Chondrocyte (in vitro differentiated cells): Measurements from ENCODE around the gene WFS1. TPM values are rescaled to one million over a fixed set of nuclear protein-coding genes. Genes with fewer than 3 reads are reported as not detected.
A peak's percentile ranks its signal among the peaks of the same experiment; 100 is the strongest.

ENCODE experiments used
- DNase-seq: peaks from one replicate; pipeline ENCODE4 v3.0.0; 2021; ENCODE audit warnings: mixed read lengths, low spot score
- H3K27ac Mint-ChIP-seq: one replicate; pipeline ENCODE4 v1.8.0; 2021; ENCODE audit warnings: mild to moderate bottlenecking, moderate library complexity, mixed read lengths; ENCODE audit not compliant: unreplicated experiment
- H3K27me3 Mint-ChIP-seq: 2 replicates; pipeline ENCODE4 v1.8.0; 2021; ENCODE audit warnings: low read depth, mixed read lengths
- H3K36me3 Mint-ChIP-seq: 2 replicates; pipeline ENCODE4 v1.8.0; 2021; ENCODE audit warnings: low read depth, mixed read lengths
- H3K4me1 Mint-ChIP-seq: 2 replicates; pipeline ENCODE4 v1.8.0; 2021; ENCODE audit warnings: low read depth, mild to moderate bottlenecking, mixed read lengths
- H3K4me3 Mint-ChIP-seq: one replicate; pipeline ENCODE4 v1.8.0; 2021; ENCODE audit warnings: mild to moderate bottlenecking, moderate library complexity, mixed read lengths; ENCODE audit not compliant: unreplicated experiment
- H3K9me3 Mint-ChIP-seq: 2 replicates; pipeline ENCODE4 v1.8.0; 2021; ENCODE audit warnings: low read depth, mixed read lengths
- CTCF ChIP-seq: fragments of 200-600 bp; sonication (generic); IDR thresholded peaks from 2 replicates; pipeline ENCODE4 v1.5.0; 2021; ENCODE audit warnings: antibody characterized with exemption, mild to moderate bottlenecking, moderate library complexity
- total RNA-seq: library from RNA; stranded (reverse); gene quantifications from 3 replicates; pipeline ENCODE4 v1.2.1, GENCODE V29; 2021

Gene WFS1
- total RNA-seq, 1 donor from 2014 or later, result 54.6 TPM

- TF ChIP-seq CTCF, result peak; percentile 72
- no peaks in the 10 kb centered on the region for H3K4me1 Mint-ChIP-seq
- H3K27ac Mint-ChIP-seq, result no peak overlapping the region
- H3K27me3 Mint-ChIP-seq, result peaks cover 49% of the 10 kb centered on the region
- no peak overlapping the region for H3K4me3 Mint-ChIP-seq
- H3K36me3 Mint-ChIP-seq, result no peaks in the 10 kb centered on the region
- peak; percentile 52 for DNase-seq
- no peaks in the 10 kb centered on the region for H3K9me3 Mint-ChIP-seq
Observed at GRCh38 chr4:6333301-6334202, 63.9 kb downstream of the WFS1 start.

DNA sequence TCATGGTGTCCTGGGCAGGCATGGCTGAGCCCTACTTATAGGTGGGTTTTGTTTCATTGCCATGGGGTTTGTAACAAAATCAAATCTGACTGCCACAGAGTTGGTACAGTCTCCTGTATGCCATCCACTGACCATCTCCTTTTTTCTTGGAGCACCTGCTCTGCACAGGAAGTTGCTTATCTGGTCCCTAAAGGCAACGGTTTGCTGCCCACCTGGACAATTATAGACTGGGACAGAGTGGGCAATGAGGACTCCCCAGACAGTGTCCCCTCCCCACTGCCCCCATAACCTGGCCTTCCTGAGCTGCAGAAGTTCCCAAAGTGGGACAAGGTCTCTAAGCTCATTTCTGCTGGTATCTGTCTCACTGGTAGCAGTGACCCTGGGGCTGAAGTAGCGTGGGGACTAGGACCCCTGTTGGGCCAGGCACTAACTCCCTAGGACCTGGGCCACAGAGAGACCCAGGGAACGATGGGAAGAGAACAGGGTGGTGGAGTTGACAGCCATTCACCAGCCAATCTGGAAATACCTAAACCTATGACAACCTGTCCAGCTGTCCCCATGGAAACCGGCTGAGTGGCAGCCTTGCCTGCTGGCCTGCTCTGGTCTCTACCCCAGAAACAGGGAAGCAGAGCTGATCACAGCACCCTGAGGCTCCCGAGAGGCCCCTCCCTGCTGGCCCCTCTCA, 64.7 kb downstream of the WFS1 start:
- Mint-ChIP-seq H3K36me3 (no peaks in the 10 kb centered on the region), H3K9me3 (no peaks in the 10 kb centered on the region), H3K4me3 (no peak overlapping the region), H3K4me1 (no peaks in the 10 kb centered on the region), H3K27ac (no peak overlapping the region), H3K27me3 (peaks cover 49% of the 10 kb centered on the region)
- DNase-seq, result peak; percentile 44
- peak; percentile 18 for TF ChIP-seq CTCF

GRCh38 chr4:6335040-6335590, 65.5 kb downstream of the WFS1 start:
- Mint-ChIP-seq H3K4me1 (no peaks in the 10 kb centered on the region), H3K9me3 (no peaks in the 10 kb centered on the region), H3K27ac (no peak overlapping the region), H3K4me3 (no peak overlapping the region), H3K27me3 (peaks cover 47% of the 10 kb centered on the region), H3K36me3 (no peaks in the 10 kb centered on the region)
- no peak for TF ChIP-seq CTCF
- peak; percentile 58 for DNase-seq

- no peaks in the 10 kb centered on the region for H3K36me3 Mint-ChIP-seq
- H3K27ac Mint-ChIP-seq, result no peak overlapping the region
Observed at GRCh38 chr4:6336166-6336565, 66.5 kb downstream of the WFS1 start.

More at GRCh38 chr4:6336166-6336565, 66.5 kb downstream of the WFS1 start:
- Mint-ChIP-seq H3K27me3 (peaks cover 51% of the 10 kb centered on the region), H3K4me1 (no peaks in the 10 kb centered on the region), H3K4me3 (no peak overlapping the region), H3K9me3 (no peaks in the 10 kb centered on the region)
- TF ChIP-seq CTCF, result no peak
- peak; percentile 42 for DNase-seq
